Mucosa of stomach (tissue), 1 donor: Measurements from ENCODE around the gene RDX.

ENCODE experiments used
- H3K27me3 ChIP-seq: one replicate; pipeline ENCODE4 v1.7.0; 2013; ENCODE audit warnings: mild to moderate bottlenecking, low read length; ENCODE audit not compliant: control insufficient read depth, insufficient read depth
- H3K36me3 ChIP-seq: one replicate; pipeline ENCODE4 v1.7.0; 2013; ENCODE audit warnings: low read length; ENCODE audit not compliant: control insufficient read depth, insufficient read depth
- H3K4me1 ChIP-seq: one replicate; pipeline ENCODE4 v1.7.0; 2013; ENCODE audit warnings: mild to moderate bottlenecking, low read length; ENCODE audit not compliant: control insufficient read depth, insufficient read depth
- H3K4me3 ChIP-seq: one replicate; pipeline ENCODE4 v1.7.0; 2013; ENCODE audit warnings: low read length
- H3K9ac ChIP-seq: one replicate; pipeline ENCODE4 v1.7.0; 2013; ENCODE audit warnings: mild to moderate bottlenecking, low read length, moderate library complexity
- H3K9me3 ChIP-seq: one replicate; pipeline ENCODE4 v1.7.0; 2013; ENCODE audit warnings: mild to moderate bottlenecking, low read length, moderate library complexity; ENCODE audit not compliant: control insufficient read depth
- donor health status: Pancreatic carcinoma.

The RDX gene

DNA sequence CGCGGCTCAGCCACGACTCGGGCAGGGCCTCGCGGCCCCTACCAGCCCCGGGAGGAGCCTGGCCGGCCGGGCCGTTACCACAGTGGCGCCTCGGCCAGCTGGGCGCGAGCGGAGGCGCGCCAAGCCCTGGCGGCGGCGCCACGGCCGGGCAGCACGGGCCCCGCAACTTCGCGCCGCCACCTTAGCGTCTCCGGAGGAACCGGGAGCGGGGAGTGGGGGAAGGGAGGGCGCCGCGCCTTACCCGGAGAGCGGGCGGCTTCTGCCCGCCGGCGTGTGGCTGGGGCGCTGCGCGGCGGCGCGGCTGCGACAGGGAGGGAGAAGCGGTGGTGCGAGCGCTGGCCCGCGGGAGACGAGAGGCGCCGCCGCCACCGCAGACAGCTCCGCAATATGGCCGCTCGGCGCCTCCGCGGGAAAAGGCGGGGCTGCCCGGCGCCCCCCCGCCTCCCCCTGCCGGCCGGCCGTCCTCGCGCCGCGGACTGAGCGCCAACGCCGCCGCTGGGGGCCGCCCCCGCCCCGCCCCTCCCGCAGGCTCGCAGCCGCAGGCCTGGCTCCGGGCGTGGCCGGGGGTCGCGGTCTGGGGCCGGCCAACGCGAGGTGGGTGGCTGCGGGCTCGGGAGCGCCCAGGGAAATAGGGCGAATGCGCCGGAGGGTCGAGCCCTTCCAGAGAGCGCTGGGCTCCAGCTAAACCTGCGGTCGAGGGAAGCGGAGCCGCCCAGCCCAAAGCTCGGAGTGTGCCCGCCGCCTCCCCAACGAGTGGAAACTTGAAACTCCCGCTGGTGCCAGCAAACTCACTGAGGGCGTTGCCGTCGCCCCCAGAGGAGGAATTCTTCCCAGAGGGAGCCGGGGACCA, at the start of gene RDX:
TSS of gene RDX (minus strand) at position 389 of the 850 bp plus-strand sequence. CDS start 16,922 bp downstream, outside the sequence.
- H3K4me1 ChIP-seq = peaks cover 8% of the 10 kb centered on the region

DNA sequence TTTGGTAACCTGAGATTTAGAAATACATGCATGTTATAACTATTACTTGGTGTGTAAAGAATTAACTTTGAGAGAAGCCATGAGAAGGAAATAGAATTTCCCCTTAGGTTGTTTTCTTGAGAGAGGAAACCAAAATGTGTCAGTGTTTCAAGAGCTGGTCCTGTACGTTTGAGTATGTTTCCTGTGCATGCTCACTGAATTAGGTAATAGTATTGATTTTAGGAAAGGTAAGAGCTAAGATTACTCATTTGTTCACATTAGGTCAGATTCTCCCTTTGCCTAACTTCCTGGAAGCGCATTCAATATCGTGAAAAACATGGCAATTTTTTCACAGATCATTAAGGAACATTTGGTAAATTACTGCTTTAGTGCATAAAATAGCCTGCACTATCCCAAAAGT, 49.3 kb upstream of the RDX start:
- no peak overlapping the region for H3K4me3 ChIP-seq
- no peak overlapping the region for H3K9ac ChIP-seq
- no peaks in the 10 kb centered on the region for H3K27me3 ChIP-seq
- no peaks in the 10 kb centered on the region for H3K9me3 ChIP-seq
- no peaks in the 10 kb centered on the region for H3K4me1 ChIP-seq
- no peaks in the 10 kb centered on the region for H3K36me3 ChIP-seq

More for the DNA sequence above, at the start of gene RDX:
- no peaks in the 10 kb centered on the region for H3K36me3 ChIP-seq
- peaks cover 55% of the 10 kb centered on the region for H3K27me3 ChIP-seq
- peak within 1 kb of the TSS; percentile 12 for H3K4me3 ChIP-seq
- H3K9me3 ChIP-seq = no peaks in the 10 kb centered on the region
- peak within 1 kb of the TSS; percentile 77 for H3K9ac ChIP-seq

DNA sequence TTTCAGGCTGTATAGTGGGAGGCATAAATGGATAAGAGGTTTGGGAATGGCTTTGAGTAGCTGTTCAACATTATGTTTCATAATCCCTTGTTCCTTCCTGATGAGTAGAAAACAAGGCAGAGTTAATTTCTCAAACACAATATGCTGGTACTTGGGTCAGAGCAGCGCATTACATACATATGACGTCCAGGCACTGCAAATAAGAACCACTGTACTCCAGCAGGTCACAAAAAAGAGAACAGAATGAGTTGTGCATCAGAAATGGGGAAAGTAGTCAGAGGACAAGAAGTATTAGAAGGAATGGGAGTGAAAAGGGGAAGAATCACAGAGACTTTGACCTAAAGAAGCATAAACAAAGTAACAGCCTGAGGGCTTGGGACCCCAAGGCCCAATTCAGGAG, 44.0 kb upstream of the RDX start:
- no peaks in the 10 kb centered on the region for H3K4me1 ChIP-seq
- no peaks in the 10 kb centered on the region for H3K9me3 ChIP-seq
- H3K9ac ChIP-seq = no peak overlapping the region
- peaks cover 7% of the 10 kb centered on the region for H3K27me3 ChIP-seq
- no peaks in the 10 kb centered on the region for H3K36me3 ChIP-seq
- H3K4me3 ChIP-seq = no peak overlapping the region

DNA sequence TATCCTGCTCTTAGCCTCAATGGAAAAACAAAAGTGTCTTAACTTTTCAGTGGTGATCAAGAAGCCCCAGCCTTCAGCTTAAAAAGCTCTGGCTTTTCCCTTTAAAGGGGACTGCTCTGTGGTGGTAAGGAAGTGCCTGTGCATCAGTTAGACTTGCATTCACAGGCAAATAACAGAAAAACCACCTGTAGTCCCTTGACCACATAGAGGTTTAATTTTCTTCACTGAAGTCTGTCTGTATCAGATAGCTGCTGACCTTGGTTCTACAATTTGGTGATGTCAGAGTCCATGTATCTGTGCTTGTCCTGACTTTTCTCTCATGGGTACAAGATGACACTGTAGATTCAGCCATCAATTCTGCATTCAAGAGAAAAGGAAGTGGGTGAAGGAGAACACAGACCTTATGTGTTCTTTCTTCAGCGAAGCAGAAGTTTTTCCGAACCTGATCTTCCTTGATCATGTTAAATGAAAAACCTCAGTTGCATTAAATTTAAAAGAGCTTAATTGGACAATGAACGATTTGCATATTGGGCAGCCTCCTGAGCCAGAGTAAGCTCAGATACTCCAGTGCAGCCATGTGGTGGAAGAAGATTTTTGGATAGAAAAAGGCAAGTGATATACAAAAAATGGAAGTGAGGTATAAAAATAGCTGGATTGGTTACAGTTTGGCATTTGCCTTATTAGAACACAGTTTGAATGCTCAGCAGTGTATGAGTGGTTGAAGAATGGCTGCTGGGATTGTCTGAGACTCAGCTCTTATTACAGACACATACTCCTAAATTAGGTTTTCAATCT, 43.2 kb upstream of the RDX start:
- H3K4me3 ChIP-seq = no peak overlapping the region
- peaks cover 10% of the 10 kb centered on the region for H3K27me3 ChIP-seq
- H3K36me3 ChIP-seq = no peaks in the 10 kb centered on the region
- no peak overlapping the region for H3K9ac ChIP-seq
- no peaks in the 10 kb centered on the region for H3K9me3 ChIP-seq
- no peaks in the 10 kb centered on the region for H3K4me1 ChIP-seq

DNA sequence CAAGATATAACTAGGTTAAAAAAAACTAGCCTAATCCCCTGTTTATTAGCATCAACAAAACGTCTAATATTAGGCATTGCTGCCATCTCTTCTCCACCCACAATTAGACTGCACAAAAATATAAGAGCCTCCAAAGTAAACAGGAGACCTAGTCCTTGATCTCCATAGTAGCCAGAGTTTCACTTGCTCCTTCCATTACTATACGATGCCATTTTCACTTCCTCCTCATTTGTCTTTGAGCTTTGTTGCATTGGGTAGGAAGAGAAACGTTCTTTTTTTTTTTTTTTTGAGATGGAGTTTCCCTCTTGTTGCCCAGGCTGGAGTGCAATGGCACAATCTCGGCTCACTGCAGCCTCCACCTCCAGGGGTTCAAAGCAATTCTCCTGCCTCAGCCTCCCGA, 42.3 kb upstream of the RDX start:
- Histone ChIP-seq H3K9ac (no peak overlapping the region), H3K27me3 (peaks cover 10% of the 10 kb centered on the region), H3K9me3 (no peaks in the 10 kb centered on the region), H3K4me3 (no peak overlapping the region), H3K4me1 (no peaks in the 10 kb centered on the region), H3K36me3 (no peaks in the 10 kb centered on the region)

DNA sequence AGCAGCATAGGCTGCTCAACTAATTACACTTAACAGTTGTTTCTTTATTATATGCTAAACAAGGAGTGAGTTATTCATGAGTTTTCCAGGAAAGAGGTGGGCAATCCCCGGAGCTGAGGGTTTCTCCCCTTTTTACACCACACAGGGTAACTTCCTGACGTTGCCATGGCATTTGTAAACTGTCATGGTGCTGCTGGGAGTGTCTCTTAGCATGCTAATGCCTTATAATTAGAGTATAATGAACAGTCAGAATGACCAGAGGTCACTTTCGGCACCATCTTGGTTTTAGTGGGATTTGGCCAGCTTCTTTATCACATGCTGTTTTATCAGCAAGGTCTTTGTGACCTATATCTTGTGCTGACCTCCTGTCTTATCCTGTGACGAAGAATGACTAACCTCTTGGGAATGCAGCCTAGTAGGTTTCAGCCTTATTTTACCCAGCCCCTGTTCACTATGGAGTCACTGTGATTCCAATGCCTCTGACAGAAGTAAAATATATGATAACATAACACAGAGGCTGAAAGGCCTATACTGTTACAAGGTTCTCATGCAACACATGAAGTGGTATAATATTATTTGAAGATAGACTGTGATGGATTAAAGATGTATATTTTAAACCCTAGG, 41.3 kb upstream of the RDX start:
- no peak overlapping the region for H3K4me3 ChIP-seq
- H3K27me3 ChIP-seq = peaks cover 10% of the 10 kb centered on the region
- no peaks in the 10 kb centered on the region for H3K9me3 ChIP-seq
- no peaks in the 10 kb centered on the region for H3K4me1 ChIP-seq
- no peak overlapping the region for H3K9ac ChIP-seq
- H3K36me3 ChIP-seq = no peaks in the 10 kb centered on the region

DNA sequence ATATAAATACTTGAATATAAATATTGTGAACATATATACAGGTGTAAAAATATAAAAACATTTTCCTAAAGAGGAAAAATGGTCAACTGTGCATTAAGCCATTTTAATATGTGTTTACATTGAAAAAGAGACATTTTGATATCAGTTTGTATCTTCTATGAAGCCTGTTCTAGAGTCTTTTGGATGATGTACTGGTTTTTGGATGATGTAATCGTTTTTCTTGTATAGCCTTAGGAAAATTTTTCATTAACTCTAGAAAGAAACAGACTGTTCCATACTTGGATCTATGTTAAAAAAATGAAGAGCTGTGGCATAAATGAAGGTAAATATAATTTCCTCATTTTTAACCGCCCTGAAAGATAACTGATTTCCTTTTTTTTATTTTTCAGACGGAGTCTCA, 39.6 kb upstream of the RDX start:
- Histone ChIP-seq H3K9ac (no peak overlapping the region), H3K4me1 (no peaks in the 10 kb centered on the region), H3K27me3 (peaks cover 10% of the 10 kb centered on the region), H3K9me3 (no peaks in the 10 kb centered on the region), H3K36me3 (no peaks in the 10 kb centered on the region), H3K4me3 (no peak overlapping the region)

DNA sequence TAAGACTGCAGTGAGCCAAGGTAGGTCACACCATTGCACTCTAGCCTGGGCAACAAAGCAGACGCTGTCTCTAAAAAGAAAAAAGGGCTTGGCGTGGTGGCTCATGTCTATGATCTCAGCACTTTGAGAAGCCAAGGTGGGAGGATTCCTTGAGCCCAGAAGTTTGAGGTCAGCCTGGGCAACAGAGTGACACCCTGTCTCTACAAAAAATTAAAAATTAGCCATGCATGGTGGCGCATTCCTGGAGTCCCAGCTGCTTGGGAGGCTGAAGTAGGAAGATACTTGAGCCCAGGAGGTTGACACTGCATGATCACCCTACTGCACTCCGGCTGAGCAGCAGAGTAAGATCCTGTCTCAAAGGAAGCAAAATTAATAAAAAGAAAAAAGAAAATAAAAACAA, 38.9 kb upstream of the RDX start:
- Histone ChIP-seq H3K4me3 (no peak overlapping the region), H3K36me3 (no peaks in the 10 kb centered on the region), H3K9me3 (no peaks in the 10 kb centered on the region), H3K4me1 (no peaks in the 10 kb centered on the region), H3K27me3 (peaks cover 7% of the 10 kb centered on the region), H3K9ac (no peak overlapping the region)

DNA sequence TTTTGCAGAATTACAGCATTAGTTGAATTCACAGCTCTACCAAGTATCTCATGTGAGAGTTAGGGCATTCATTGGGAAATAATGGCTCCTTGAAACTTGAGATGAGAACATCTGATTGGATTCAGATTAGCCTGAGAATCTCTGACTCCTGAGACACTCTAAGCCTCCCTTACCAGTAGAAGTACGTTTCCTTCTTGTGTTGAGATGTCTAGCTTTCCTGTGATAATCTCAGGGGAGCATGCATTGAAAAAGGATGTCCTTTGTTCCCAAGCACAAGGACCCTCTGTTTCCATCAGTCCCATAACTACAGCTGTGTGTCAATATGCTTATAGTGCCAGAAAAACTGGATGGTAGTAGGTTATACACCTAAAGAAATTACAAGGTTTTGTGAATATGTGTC, 35.2 kb upstream of the RDX start:
- peaks cover 3% of the 10 kb centered on the region for H3K27me3 ChIP-seq
- no peak overlapping the region for H3K4me3 ChIP-seq
- H3K36me3 ChIP-seq = no peaks in the 10 kb centered on the region
- H3K4me1 ChIP-seq = no peaks in the 10 kb centered on the region
- no peak overlapping the region for H3K9ac ChIP-seq
- H3K9me3 ChIP-seq = no peaks in the 10 kb centered on the region

DNA sequence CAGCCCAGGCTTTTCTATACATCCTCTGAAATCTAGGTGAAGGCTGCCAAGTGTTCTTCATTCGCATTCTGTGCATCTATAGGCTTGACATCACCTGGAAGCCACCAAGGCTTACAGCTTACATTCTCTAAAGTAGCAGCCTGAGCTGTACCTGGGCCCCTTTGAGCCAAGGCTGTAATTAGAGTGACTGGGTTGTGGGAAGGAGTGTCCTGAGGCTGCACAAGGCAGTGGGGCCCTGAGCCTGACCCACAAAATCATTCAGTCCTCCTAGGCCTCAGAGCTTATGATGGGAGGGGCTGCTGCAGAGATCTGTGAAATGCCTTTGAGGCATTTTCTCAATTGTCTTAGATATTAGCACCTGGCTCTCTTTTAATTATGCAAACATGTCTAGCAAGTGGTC, 33.0 kb upstream of the RDX start:
- Histone ChIP-seq H3K4me1 (no peaks in the 10 kb centered on the region), H3K9me3 (no peaks in the 10 kb centered on the region), H3K9ac (no peak overlapping the region), H3K4me3 (no peak overlapping the region), H3K36me3 (no peaks in the 10 kb centered on the region), H3K27me3 (no peaks in the 10 kb centered on the region)

DNA sequence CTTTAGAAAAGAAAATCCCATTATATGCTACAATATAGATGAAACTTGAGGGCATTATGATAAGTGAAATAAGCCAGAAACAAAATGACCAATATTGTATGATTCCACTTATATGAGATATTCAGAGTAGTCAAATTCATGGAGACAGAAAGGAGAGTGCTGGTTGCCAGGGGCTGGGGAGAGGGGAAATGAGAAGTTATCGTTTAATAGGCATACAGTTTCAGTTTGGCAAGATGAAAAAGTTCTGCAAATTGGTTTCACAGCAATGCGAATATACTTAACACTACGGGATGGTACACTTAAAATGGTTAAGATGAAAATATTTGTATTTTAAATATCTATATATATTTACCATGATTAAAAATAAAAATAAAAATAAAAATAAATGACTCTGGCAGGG, 31.1 kb upstream of the RDX start:
- no peaks in the 10 kb centered on the region for H3K36me3 ChIP-seq
- H3K27me3 ChIP-seq = no peaks in the 10 kb centered on the region
- no peaks in the 10 kb centered on the region for H3K4me1 ChIP-seq
- no peak overlapping the region for H3K9ac ChIP-seq
- H3K9me3 ChIP-seq = no peaks in the 10 kb centered on the region
- H3K4me3 ChIP-seq = no peak overlapping the region

DNA sequence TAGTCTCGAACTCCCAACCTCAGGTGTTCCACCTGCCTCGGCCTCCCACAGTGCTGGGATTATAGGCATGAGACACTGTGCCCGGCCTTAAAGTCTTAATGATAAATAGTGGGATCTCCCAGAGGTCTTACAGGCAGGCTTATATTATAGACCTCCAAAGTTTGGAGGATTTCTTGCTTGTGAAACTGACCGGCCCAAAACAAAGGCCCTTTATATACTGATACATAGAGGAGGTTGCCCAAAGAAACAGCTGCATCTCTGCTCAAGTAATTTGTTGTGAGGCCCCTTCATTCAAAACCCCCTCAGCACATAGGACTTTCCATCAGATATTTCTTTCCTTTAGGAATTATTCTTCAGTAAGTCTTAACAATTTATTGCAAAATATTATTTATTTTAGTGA, 27.4 kb upstream of the RDX start:
- H3K9ac ChIP-seq = no peak overlapping the region
- H3K4me1 ChIP-seq = no peaks in the 10 kb centered on the region
- no peak overlapping the region for H3K4me3 ChIP-seq
- peaks cover 18% of the 10 kb centered on the region for H3K27me3 ChIP-seq
- no peaks in the 10 kb centered on the region for H3K36me3 ChIP-seq
- H3K9me3 ChIP-seq = no peaks in the 10 kb centered on the region
